HG03354 (cell line): ENCODE measurements around the gene ATP8A2.
"Not testable (repeated sequence)": the region's sequence is repeated elsewhere in the genome, so short reads cannot be mapped to it uniquely, and the experiment has no call there.

ENCODE experiments used
- ATAC-seq: cut with Tn5 transposase; IDR thresholded peaks from one replicate; pipeline ENCODE4 v1.9.1; 2021; ENCODE audit warnings: mild to moderate bottlenecking; ENCODE audit not compliant: unreplicated experiment, poor library complexity, severe bottlenecking

Gene ATP8A2

DNA sequence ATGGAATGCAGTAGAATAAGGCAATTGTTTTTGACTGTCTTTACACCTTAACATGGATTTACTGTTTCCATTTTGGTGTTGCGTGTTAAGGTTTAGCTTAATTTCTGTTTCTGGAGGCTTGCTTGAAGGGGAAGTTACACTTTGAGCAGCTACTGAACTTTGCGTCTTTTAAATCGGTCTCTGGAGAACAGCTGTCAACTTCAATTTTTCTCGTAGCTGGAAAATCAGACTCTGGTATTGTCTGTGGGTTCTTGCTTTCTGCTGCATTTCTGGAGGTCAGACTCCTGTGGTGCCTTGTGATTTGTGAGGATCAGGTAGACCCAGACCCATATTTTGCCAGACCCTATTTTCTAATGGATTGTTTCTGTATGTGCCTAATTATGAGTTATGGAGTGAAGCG is 146.7 kb downstream of the ATP8A2 start:
- no peak for ATAC-seq

DNA sequence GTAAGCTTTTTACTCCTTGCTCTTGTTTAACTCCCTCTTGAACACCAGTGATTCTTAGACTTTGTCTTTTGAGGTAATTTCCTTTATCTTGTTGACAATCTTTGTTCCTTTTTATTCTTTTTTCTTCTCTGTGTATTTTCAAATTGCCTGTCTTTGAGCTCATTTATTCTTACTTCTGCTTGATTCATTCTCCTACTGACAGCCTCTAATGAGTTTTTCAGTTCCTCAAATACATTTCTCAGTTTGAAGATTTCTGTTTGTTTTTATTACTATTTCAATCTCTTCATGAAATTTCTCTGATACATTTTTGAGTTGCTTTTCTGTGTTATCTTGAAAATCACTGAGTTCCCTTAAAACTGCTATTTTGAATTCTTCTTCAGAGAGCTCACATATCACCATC is 154.1 kb downstream of the ATP8A2 start:
- ATAC-seq, result no peak

DNA sequence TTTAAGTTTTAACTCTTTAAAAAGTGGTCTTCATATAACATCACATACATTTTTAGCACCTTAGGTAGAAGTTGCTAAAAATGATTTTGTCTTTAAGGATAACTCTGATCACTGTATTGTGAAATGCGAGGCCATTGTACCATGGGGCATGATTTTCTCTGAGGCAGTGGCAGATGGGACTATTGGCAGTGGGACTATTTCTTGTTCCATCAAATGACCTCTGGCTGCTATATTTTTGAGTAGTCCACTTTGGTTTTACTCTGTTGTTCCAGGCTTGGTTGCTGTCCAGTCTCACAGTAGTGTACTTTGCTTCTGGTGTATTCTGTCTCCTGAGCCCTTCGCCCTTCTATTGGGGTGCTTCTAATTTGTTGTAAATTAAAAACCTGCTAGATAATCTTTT is 156.5 kb downstream of the ATP8A2 start:
- ATAC-seq, result no peak

DNA sequence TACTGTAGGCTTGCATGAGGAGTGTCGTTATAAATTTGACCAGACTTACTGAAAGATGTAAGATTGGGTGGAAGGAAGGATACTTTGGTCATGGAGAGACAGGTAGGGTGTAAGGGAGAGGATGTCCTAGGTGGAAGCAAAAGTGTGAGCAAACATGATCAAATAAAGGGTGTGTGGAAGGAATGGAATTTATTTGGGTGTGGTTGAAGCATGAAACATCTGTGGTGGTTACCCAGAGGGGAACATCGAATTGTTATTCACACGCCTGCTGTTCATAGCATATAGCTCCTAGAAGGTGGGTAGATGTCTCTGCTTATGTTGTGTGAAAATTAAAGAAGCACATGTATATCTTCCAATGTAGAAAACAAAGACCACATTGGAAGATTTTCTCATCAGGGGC is 157.7 kb downstream of the ATP8A2 start:
- no peak for ATAC-seq

DNA sequence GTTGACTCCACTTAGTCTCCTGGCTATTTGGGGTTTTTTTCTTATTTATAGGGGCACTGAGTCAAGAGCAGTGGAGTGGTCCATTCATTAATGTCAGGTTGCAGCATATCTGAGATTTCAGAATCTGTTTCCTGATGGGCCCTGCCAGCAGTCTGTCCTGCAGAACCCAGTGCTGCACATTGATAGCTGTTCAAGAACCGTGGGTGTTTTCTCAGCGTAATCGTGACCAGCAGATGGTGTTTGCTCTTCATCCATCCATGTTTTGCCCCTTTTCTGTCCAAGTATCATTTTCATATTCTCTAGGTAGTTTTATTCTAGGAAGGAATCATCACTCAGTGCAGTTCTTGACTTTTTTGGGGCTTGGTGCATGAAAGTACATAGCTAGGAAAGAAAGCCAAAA is 166.5 kb downstream of the ATP8A2 start:
- no peak for ATAC-seq

DNA sequence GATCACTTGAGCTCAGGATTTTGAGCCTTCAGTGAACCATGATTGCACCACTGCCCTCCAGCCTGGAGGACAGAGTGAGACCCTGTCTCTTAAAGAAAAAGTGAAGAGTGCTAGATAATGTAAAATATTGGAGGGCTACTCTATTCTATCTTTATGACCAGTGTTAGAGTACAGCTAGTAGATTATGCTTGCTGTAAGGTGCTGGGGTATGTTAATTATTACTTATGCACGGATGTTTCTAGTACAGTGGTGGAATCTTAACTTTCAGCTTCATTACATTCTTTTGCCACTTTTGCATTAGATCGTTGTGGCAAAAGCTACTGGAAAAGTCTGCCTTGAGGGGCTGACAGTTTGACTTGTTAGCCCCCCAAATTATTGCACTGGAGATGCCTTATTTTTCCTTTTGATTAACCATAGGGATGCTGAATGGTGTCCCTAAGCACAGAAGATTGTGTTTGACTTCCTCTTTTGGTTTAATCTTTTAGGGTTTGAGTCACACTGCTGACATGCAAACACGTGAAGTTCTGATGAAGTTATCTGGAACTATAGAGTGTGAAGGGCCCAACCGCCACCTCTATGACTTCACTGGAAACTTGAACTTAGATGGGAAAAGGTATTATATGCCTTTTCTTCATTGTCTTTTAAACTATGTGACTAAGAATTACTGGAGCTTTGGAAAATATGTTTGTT is 169.8 kb downstream of the ATP8A2 start:
- ATAC-seq, result peak; percentile 76

DNA sequence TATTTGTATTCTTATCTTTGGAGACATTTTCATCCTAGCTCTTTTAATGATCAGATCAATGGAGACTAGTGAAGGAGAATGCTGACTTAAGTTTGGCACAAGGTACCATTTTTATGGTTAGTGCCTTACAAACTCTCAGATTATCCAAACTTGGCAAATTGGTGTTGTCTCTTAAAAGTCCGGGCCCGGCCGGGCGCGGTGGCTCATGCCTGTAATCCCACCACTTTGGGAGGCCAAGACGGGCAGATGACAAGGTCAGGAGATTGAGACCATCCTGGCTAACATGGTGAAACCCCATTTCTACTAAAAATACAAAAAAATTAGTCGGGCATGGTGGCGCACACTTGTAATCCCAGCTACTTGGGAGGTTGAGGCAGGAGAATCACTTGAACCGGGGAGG is 177.2 kb downstream of the ATP8A2 start:
- ATAC-seq, result not testable (repeated sequence)

DNA sequence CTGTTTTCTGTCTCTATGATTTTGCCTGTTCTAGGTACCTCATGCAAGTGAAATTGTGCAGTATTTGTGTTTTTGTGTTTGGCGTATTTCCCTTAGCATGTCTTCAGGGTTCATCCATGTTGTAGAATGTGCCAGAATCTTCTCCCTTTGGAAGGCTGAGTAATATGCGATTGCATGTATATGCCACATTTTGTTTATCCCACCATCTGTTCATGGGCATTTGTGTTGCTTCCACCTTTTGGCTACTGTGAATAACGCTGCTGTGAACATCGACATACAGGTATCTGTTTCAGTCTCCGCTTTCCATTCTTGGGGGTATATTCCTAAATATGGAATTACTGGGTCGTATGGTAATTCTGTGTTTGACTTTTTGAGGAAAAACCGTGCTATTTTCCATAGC is 190.0 kb downstream of the ATP8A2 start:
- no peak for ATAC-seq

DNA sequence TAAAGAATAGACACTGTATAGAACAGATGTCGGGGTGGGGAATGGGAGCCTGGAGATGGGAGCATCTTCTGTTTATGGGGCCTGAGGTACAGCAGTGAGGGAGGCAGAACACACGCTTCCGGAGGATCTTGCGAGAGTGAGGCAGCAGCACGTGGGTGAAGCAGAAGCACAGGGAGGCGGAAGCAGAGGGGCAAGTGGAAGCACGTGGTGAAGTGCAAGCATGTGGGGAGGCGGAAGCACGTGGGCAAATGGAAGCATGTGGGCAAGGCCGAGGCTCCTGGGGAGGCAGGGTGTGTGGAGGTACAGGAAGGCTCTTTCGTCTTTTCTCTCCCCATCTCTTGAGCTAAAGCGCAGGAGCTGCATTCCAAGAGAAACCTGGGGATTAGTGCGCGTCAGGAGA is 198.4 kb downstream of the ATP8A2 start:
- no peak for ATAC-seq

DNA sequence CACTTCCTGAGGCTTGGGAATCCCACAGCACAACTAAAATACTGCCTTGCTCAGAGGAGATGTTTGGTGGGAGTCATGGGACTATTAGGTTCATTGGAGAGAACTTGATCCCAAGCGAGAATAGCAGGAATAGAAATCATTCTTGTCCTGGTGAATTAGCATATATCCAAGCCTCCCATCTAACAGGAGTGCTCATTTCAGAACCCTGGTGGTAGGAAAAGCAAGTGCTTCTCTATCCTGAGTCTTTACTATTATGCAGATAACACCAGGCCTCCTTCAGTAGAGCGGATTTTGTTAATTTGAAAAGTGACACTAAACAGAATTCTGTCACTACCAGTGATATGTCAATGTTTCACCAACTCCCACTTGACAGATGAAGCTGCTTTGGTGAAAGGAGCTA is 199.5 kb downstream of the ATP8A2 start:
- no peak for ATAC-seq

DNA sequence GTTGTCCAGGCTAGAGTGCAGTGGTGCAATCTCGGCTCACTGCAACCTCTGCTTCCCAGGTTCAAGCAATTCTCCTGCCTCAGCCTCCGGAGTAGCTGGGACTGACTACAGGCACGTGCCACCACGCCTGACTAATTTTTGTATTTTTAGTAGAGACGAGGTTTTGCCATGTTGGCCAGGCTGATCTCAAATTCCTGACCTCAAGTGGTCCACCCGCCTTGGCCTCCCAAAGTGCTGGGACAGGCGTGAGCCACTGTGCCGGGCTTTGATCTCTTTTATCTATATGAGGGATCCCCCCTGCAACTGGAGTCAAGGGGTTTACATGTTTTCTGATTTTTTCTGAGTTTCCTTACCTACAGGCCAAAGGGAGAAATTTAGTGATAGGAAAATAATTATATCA is 200.4 kb downstream of the ATP8A2 start:
- not testable (repeated sequence) for ATAC-seq

DNA sequence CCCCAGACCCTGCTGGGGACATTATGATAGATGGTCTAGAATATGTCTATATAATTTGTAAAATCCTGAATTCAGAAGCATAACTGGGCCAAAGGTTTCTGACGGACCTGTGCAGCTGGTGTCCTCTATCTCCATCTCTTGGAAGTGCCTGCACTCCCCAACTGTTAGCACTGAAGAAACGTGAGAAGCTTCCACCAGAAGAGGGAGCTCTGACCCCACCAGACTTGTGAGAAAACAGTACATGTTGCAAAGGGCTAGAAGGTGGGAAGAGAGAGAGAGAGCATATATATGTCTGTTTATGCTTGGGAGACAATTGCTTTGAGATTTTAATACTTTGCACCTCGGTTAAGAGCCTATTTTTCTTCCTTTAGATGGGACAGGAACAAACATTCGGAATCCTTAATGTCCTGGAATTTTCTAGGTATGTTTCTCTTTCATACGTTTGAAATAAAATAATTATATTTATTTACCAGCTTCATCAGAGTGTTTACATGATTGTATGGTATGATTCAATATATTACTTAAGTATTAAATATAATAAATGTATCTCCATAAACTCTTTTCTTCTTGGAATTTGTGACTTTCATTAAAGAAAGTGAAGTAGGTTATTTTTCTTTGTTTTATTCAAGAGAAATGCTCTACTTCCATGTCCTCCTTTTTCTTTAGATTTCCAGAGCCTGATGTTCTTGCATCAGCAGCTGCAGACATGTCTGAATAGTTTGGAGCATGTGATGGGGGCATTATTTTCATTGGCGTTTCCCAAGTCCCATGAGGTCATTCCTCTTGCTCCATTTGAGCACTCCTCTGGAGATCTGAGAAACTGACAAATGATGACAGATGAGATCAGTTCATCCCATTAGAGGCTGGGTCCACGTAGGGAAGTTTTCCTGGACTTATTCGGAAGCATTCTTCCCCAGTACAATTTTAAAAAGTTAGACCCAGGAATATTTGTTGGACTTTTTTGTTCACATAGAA is 202.9 kb downstream of the ATP8A2 start:
- peak; percentile 75 for ATAC-seq

DNA sequence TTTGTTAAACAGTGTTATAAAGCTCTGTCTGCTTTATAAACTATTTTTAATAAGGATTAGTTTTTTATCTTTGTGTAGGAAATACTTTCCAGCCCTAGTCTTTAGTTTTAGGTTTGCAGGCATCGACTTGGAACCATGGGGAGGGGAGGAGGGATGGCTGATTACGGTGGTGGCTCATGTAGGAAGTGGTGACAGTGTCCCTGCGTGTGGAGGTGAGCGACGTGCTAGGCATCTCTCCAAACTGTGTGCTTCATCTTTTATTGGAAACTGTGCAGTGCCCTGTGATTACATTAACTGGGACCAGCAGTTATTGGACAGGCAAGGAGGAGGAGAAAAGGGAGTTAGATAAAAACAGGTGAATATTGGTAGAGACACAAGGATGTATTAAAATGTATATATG is 203.8 kb downstream of the ATP8A2 start:
- no peak for ATAC-seq

DNA sequence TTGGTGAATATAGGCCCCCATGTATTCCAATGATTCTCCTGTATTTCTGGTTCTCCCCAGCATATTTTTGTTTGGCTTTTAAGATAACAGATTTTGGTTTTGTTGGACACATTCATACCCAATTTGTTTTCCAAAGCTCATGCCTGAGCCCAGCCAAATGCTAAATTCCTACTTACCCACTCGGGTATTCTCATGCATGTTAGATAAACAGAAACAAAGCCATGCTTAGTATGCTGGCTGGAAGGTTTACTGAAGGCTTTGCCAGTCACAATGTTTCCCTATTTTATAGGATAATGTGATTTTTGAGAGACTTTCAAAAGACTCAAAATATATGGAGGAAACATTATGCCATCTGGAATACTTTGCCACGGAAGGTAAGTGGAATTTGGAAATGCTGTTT is 206.8 kb downstream of the ATP8A2 start:
- no peak for ATAC-seq

DNA sequence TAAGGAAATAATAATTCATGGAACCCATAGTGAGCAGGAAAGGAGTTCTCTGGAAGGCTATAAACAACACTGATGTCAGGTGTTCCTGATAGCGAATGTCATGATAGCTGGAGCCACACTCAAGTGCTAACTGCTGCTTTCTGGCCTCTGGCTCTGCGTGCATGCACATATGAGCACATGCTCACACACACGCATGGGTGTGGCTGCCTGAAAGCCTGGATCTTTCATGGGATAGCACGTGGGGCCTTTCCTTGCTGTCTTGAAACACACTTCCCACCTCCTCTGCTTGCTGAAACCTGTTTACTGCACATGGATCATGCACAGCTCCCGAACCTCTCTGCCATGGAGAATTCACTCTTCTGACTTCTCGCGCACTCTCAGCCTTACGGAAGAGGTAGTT is 207.4 kb downstream of the ATP8A2 start:
- ATAC-seq, result no peak

DNA sequence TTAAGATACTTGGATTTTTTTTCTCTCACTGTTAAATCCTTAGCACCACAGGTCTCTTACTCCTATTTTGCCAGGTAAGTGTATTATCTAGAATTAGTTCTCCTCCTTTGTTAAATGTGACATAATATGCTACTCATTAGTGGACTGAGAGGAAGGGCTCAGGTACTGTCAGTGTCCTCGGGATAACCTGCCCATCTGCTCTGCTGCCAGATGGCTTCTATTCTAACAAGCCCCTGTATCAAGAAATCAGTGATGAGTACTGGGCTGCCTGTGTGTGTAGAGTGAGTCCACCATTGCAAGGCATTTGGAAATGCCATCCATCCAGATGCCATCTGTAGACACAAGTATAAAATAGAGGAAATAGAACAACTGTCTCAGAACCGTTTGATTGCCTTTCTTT is 209.6 kb downstream of the ATP8A2 start:
- no peak for ATAC-seq

DNA sequence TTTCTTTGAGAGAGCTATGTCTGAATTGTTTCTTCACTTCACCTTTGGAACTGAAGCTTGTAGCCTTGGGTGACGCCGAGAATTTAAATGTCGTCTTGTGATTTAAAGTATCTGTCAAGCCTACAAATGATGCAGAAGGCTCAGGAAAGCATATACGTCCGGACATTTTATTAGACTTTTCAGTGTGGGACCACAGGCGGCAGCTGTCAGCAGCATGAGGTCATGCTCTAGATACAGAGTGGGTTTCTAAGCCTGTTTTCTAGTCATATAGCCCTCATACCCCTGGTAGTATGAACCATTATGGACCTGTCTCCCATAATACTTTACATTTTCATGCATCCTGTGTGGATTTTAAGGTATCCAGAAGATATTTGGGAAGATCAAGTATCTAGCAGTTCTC is 212.3 kb downstream of the ATP8A2 start:
- ATAC-seq, result no peak

DNA sequence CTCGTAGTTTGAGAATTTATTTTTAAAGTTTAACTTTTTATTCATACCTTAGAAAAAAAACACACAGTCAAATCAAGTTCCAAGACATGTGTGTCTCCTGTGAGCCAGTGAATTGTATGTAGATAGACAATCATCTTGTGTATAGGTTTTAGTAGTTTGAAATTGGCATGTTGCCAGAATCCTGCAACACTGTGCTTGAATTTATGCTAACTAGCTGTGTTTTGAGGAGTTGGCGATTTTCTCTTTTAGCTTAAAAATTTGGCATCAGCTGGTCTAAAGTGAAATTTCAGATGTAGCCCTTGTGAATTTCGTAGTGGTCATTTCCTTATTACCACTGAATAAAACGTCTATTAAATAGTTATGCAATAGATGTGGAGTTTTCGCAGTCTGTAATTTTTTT is 213.2 kb downstream of the ATP8A2 start:
- ATAC-seq, result no peak

DNA sequence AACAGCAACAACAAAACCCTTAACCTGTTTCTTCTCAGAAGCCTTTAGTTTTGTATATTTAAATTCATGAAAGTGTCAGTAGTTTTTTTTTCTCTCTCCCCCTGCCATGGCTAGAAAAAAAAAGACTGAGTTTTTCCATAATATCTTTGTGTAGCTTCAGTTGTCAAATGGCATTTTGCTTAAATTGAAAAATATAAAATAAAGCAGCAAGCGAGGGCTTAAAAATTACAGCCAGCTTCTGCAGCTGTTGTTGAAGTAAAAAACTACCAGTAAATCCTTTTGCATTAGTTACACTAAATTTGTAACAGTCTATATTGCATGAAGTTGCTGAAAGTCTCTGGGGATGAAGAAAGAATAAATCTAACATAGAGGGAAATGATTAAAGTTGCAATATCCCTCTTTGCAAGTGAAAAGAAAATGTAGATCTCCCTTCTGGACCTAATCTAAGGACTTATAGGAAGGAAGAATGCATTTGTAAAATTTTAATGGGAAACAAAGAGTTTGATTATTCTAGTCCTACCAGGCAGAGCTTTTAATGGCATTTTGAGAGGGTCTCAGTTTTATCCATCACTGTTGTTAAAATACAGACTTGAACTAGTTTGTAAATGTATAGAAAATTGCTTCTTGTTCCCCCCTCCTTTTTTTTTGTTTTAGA is 215.7 kb downstream of the ATP8A2 start:
- no peak for ATAC-seq

DNA sequence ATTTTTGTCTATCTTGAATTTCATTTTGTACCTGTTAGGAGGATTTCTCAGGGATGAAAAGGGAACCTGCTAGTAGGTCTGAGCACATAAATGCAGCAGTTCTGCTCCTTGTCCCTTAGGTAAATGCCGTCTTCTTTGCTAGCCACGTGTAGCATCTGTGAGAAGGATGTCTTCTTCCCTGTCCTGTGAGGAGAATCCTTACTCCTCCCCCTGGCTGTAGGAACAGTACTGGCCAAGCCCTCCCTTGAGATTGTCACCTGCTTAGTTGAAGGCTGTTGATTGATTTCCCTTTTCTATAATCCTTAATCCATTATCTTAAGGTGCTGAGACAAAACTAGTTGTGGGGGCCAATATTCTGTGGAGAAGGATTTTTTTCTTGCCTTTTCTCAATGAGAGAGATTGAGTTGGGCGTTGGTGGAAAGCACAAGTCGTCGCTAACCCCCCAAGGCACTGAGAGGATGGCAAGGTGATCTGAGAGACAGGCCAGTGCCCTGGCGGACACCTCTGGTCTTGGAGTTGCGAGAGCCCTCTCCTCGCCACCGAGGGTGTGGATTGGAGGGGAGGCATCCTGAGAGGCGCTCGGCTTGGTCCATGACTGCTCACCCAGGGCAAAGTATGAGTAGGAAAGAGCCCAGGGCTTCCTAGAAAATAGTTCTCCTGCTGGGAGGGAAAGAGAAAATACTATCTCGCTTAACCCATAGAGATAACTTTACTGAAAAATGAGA is 216.7 kb downstream of the ATP8A2 start:
- ATAC-seq, result no peak
